ENCODE results near the gene ARHGEF3.

ARHGEF3 gene

GRCh38 chr3:56748663-56749231 lies 53.0 kb downstream of the ARHGEF3 start:
- TF ChIP-seq CTCF (conservative IDR thresholded peaks at IDR 0.05): no peak
- no peak overlapping the region for H3K27ac ChIP-seq

- no peak for TF ChIP-seq CTCF (conservative IDR thresholded peaks at IDR 0.05)
Measured at GRCh38 chr3:56747150-56747549, 54.6 kb downstream of the ARHGEF3 start.

GRCh38 chr3:56744016-56744415 lies 57.7 kb downstream of the ARHGEF3 start:
- no peak for TF ChIP-seq CTCF (conservative IDR thresholded peaks at IDR 0.05)
- H3K27ac ChIP-seq: no peak overlapping the region

More at GRCh38 chr3:56747150-56747549, 54.6 kb downstream of the ARHGEF3 start:
- no peak overlapping the region for H3K27ac ChIP-seq

- no peak for TF ChIP-seq CTCF (conservative IDR thresholded peaks at IDR 0.05)
- no peak overlapping the region for H3K27ac ChIP-seq
Measured at GRCh38 chr3:56742887-56743286, 58.9 kb downstream of the ARHGEF3 start.

- no peak for TF ChIP-seq CTCF (conservative IDR thresholded peaks at IDR 0.05)
- H3K27ac ChIP-seq: no peak overlapping the region
Measured at GRCh38 chr3:56739036-56739435, 62.7 kb downstream of the ARHGEF3 start.

GRCh38 chr3:56737006-56737405 lies 64.7 kb downstream of the ARHGEF3 start:
- TF ChIP-seq CTCF (conservative IDR thresholded peaks at IDR 0.05): no peak

GRCh38 chr3:56732109-56732508 lies 69.6 kb downstream of the ARHGEF3 start:
- TF ChIP-seq CTCF (conservative IDR thresholded peaks at IDR 0.05): no peak
- no peak overlapping the region for H3K27ac ChIP-seq

More at GRCh38 chr3:56737006-56737405, 64.7 kb downstream of the ARHGEF3 start:
- H3K27ac ChIP-seq: no peak overlapping the region
